ENCODE results near the gene RPL27A.
"Not testable (repeated sequence)": the region's sequence is repeated elsewhere in the genome, so short reads cannot be mapped to it uniquely, and the experiment has no call there.

RPL27A gene

GRCh38 chr11:8661001-8661795 is 21.4 kb upstream of the RPL27A start:
- Histone ChIP-seq H3K4me3 (replicated peaks; ENCODE audit: low read depth, low read length) (no peak overlapping the region), H3K27me3 (replicated peaks; ENCODE audit: control insufficient read depth, insufficient read depth, low read length) (no peaks in the 10 kb centered on the region), H3K36me3 (ENCODE audit: control insufficient read depth, insufficient read depth, low read length) (peaks cover 18% of the 10 kb centered on the region)
- TF ChIP-seq CTCF (IDR thresholded peaks at IDR 0.05; ENCODE audit: insufficient read depth, low read length, poor library complexity, severe bottlenecking), result no peak
- no peak for DNase-seq (ENCODE audit: extremely low read depth, insufficient read length)

GRCh38 chr11:8665222-8665621 is 17.4 kb upstream of the RPL27A start:
- no peak for TF ChIP-seq CTCF (IDR thresholded peaks at IDR 0.05; ENCODE audit: insufficient read depth, low read length, poor library complexity, severe bottlenecking)

GRCh38 chr11:8670081-8670480 is 12.5 kb upstream of the RPL27A start:
- not testable (repeated sequence) for H3K36me3 ChIP-seq (ENCODE audit: control insufficient read depth, insufficient read depth, low read length); H3K27me3 ChIP-seq (replicated peaks; ENCODE audit: control insufficient read depth, insufficient read depth, low read length); H3K4me3 ChIP-seq (replicated peaks; ENCODE audit: low read depth, low read length); DNase-seq (ENCODE audit: extremely low read depth, insufficient read length)

More at GRCh38 chr11:8665222-8665621, 17.4 kb upstream of the RPL27A start:
- DNase-seq (ENCODE audit: extremely low read depth, insufficient read length), result no peak
- Histone ChIP-seq H3K36me3 (ENCODE audit: control insufficient read depth, insufficient read depth, low read length) (peaks cover 6% of the 10 kb centered on the region), H3K27me3 (replicated peaks; ENCODE audit: control insufficient read depth, insufficient read depth, low read length) (no peaks in the 10 kb centered on the region), H3K4me3 (replicated peaks; ENCODE audit: low read depth, low read length) (no peak overlapping the region)

GRCh38 chr11:8671193-8671612 is 11.4 kb upstream of the RPL27A start:
- no peak for DNase-seq (ENCODE audit: extremely low read depth, insufficient read length)
- Histone ChIP-seq H3K4me3 (replicated peaks; ENCODE audit: low read depth, low read length) (no peak overlapping the region), H3K27me3 (replicated peaks; ENCODE audit: control insufficient read depth, insufficient read depth, low read length) (no peaks in the 10 kb centered on the region), H3K36me3 (ENCODE audit: control insufficient read depth, insufficient read depth, low read length) (peaks cover 9% of the 10 kb centered on the region)
- no peak for TF ChIP-seq CTCF (IDR thresholded peaks at IDR 0.05; ENCODE audit: insufficient read depth, low read length, poor library complexity, severe bottlenecking)

- Histone ChIP-seq H3K36me3 (ENCODE audit: control insufficient read depth, insufficient read depth, low read length) (peaks cover 9% of the 10 kb centered on the region), H3K27me3 (replicated peaks; ENCODE audit: control insufficient read depth, insufficient read depth, low read length) (no peaks in the 10 kb centered on the region), H3K4me3 (replicated peaks; ENCODE audit: low read depth, low read length) (no peak overlapping the region)
- no peak for DNase-seq (ENCODE audit: extremely low read depth, insufficient read length)
- TF ChIP-seq CTCF (IDR thresholded peaks at IDR 0.05; ENCODE audit: insufficient read depth, low read length, poor library complexity, severe bottlenecking), result no peak
Observed at GRCh38 chr11:8671651-8672062, 10.9 kb upstream of the RPL27A start.

- peaks cover 10% of the 10 kb centered on the region for H3K36me3 ChIP-seq (ENCODE audit: control insufficient read depth, insufficient read depth, low read length)
- H3K27me3 ChIP-seq (replicated peaks; ENCODE audit: control insufficient read depth, insufficient read depth, low read length), result no peaks in the 10 kb centered on the region
- no peak overlapping the region for H3K4me3 ChIP-seq (replicated peaks; ENCODE audit: low read depth, low read length)
- DNase-seq (ENCODE audit: extremely low read depth, insufficient read length), result no peak
- no peak for TF ChIP-seq CTCF (IDR thresholded peaks at IDR 0.05; ENCODE audit: insufficient read depth, low read length, poor library complexity, severe bottlenecking)
Observed at GRCh38 chr11:8672346-8672745, 10.2 kb upstream of the RPL27A start.

Measured in GM06990 (cell line).